Activated T-helper 17 cell treated with anti-CD3 and anti-CD28 coated beads, Interleukin-2, amount 50 U/mL, for 72 hours (primary cell): Measurements from ENCODE around the gene PSMB1. TPM values are rescaled to one million over a fixed set of nuclear protein-coding genes. Genes with fewer than 3 reads are reported as not detected.
"Not testable (repeated sequence)": the region's sequence is repeated elsewhere in the genome, so short reads cannot be mapped to it uniquely, and the experiment has no call there.

Experiments used
- ATAC-seq: fragments of 150-1000 bp; cut with Tn5 transposase; replicated peaks from 2 replicates; pipeline ENCODE4 v1.10.0; 2021; ENCODE audit warnings: mild to moderate bottlenecking, moderate library complexity
- H3K27ac Mint-ChIP-seq: one replicate; pipeline ENCODE4 v1.8.0; 2022; ENCODE audit warnings: mixed read lengths
- H3K27me3 Mint-ChIP-seq: one replicate; pipeline ENCODE4 v1.8.0; 2022; ENCODE audit warnings: mixed read lengths
- H3K36me3 Mint-ChIP-seq: one replicate; pipeline ENCODE4 v1.8.0; 2022; ENCODE audit warnings: low read depth, mild to moderate bottlenecking, mixed read lengths
- H3K4me1 Mint-ChIP-seq: one replicate; pipeline ENCODE4 v1.8.0; 2022; ENCODE audit warnings: mixed read lengths
- H3K4me3 Mint-ChIP-seq: one replicate; pipeline ENCODE4 v1.8.0; 2022; ENCODE audit warnings: mild to moderate bottlenecking, mixed read lengths
- H3K9me3 Mint-ChIP-seq: one replicate; pipeline ENCODE4 v1.8.0; 2022; ENCODE audit warnings: mixed read lengths
- total RNA-seq, 2 donors: library from RNA; stranded (reverse); gene quantifications; one replicate each; pipeline ENCODE4 v1.2.3, GENCODE V29; 2022

Gene PSMB1
- total RNA-seq, 2 donors from 2014 or later, result 183 to 201 TPM

DNA sequence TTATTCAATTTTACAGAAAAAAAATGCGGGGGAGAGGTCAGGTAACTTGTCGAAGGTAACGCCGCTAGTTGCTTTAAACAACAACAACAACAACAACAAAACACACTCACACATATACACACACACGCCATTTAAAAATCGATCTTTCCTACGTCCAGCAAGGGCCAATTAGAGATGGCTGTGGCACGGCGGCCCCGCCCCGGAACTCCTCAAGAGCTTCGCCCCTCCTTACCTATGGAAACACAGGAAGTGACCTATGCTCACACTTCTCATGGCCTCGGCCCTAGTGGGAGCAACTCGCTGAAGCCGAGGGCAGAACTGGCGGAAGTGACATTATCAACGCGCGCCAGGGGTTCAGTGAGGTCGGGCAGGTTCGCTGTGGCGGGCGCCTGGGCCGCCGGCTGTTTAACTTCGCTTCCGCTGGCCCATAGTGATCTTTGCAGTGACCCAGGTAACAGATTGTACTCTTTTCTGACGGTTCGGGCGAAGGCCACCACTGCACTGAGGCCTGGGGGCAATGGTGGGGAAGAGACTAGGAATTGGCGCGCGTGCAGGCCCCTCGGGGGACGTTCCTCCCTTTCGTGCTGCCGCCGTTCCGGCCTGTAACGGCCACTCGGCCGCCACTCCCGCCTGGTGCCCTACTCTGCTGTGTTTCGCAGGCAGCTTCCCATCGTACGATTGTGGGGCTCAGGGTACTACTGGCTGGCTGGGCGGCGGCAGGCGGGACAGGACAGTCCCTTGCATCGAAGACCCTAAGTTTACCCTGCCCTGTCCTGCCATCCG, 1.1 kb upstream of the PSMB1 start, which contains the start of gene TBP:
Gene TBP (plus strand): TSS at position 357 of the 783 bp plus-strand sequence. CDS start 2,661 bp downstream, outside the sequence.
- H3K36me3 Mint-ChIP-seq, result peaks cover 27% of the 10 kb centered on the region
- peaks cover 31% of the 10 kb centered on the region for H3K4me1 Mint-ChIP-seq
- no peaks in the 10 kb centered on the region for H3K27me3 Mint-ChIP-seq
- H3K4me3 Mint-ChIP-seq, result no peak within 1 kb of the TSS
- peak; percentile 98 for ATAC-seq
- no peak within 1 kb of the TSS for H3K27ac Mint-ChIP-seq
- no peaks in the 10 kb centered on the region for H3K9me3 Mint-ChIP-seq

DNA sequence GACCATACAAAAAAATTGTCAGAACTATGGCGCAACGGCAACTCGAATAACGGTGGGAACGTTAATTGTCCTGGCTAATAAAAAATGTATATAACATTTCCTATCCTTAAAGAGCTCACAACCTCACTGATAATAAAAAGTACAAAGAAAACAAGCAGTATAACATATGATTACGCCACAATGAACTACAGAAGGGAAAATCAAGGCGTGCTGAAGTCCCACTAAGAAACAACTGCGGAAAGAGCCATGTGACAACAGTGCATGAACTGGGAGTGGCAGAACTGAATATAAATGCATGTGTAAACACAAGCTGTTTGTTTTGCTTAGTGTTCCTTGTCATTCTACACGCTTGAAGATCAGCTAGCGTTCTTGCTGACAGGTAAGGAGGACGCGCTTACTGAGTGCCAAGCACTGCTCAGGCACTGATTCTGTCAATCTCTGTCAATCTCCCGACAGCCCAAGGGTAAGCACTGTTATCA, 466 bp upstream of the PSMB1 start:
- no peaks in the 10 kb centered on the region for H3K9me3 Mint-ChIP-seq
- no peaks in the 10 kb centered on the region for H3K27me3 Mint-ChIP-seq
- H3K4me3 Mint-ChIP-seq, result no peak overlapping the region
- peaks cover 36% of the 10 kb centered on the region for H3K4me1 Mint-ChIP-seq
- H3K36me3 Mint-ChIP-seq, result peaks cover 20% of the 10 kb centered on the region
- ATAC-seq, result peak; percentile 50
- no peak overlapping the region for H3K27ac Mint-ChIP-seq

DNA sequence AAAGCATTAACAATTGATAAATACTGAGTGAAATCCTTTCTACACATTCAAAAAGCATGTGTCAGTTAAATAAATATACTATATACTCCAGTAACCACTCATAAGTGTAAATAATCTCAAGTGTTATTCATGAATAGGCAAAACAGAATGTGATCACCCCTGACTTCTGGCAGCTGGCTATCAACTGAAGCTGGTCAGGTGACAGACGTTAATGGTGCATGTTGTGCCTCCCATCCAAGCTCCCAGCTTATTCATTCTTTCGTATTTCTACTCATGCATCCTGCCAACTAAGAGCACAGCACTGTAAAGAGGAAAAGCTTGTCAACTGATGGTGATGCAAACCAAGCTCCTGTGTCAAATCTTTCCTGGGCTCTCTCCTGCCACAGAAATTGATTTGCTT, 7.7 kb downstream of the PSMB1 start:
- Mint-ChIP-seq H3K4me3 (no peak overlapping the region), H3K27me3 (no peaks in the 10 kb centered on the region), H3K4me1 (peaks cover 22% of the 10 kb centered on the region), H3K36me3 (no peaks in the 10 kb centered on the region), H3K27ac (no peak overlapping the region), H3K9me3 (no peaks in the 10 kb centered on the region)
- ATAC-seq, result no peak

DNA sequence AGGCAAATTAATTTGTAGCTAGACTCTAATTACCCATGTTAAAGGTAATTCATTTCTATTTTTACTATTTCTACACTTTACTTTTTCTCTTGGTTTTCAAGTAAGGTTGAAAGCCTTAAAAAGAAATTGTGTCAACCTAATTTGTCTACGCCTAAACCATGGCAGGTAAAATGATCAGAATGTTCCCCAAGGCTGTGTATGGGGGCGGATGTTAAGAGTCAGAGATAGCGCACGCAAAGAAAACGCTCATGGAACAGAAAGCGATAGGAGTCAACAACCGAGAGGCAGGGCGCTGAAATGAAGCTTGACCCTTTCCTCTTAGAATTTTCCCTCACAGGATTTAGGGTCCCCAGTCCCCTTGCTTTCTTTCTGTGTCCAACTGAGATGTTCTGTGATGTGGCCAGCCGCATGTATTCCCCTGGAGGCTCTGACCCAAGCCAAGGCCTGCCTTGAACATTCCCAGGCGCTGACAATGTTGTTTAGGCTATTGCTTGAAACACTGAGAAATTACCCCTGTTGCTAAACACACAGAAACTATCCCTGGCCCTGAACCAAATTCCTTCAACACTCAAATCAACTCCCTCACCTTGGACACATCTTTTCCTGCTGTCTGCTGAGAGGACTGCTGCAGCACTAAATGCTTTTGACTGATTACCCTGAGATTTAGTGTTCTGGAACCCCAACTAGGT, 10.9 kb downstream of the PSMB1 start:
- H3K27ac Mint-ChIP-seq, result peak overlapping the region; percentile 36
- H3K27me3 Mint-ChIP-seq, result no peaks in the 10 kb centered on the region
- no peaks in the 10 kb centered on the region for H3K36me3 Mint-ChIP-seq
- H3K4me3 Mint-ChIP-seq, result no peak overlapping the region
- H3K4me1 Mint-ChIP-seq, result peaks cover 9% of the 10 kb centered on the region
- ATAC-seq, result no peak
- no peaks in the 10 kb centered on the region for H3K9me3 Mint-ChIP-seq

DNA sequence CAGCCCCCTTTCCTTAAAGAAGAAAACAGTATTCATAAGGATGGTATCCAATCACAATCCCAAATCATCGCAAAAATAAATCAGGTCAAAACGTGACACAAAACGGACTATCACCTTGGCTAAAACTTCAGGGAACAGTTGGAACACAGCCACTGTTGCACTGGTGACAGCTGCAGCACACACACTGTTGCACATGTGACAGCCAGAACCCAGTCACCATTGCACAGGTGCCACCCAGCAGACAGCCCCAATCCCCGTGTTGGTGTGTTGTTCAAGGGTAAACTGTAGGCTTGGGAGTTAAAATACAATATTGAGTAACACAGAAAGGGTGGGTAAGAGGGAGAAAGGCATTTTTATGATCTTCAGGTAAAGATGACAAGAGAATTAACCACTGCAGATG, 15.8 kb downstream of the PSMB1 start:
- H3K9me3 Mint-ChIP-seq, result no peaks in the 10 kb centered on the region
- ATAC-seq, result no peak
- no peaks in the 10 kb centered on the region for H3K27me3 Mint-ChIP-seq
- H3K4me3 Mint-ChIP-seq, result no peak overlapping the region
- H3K27ac Mint-ChIP-seq, result no peak overlapping the region
- H3K4me1 Mint-ChIP-seq, result peaks cover 4% of the 10 kb centered on the region
- H3K36me3 Mint-ChIP-seq, result no peaks in the 10 kb centered on the region

DNA sequence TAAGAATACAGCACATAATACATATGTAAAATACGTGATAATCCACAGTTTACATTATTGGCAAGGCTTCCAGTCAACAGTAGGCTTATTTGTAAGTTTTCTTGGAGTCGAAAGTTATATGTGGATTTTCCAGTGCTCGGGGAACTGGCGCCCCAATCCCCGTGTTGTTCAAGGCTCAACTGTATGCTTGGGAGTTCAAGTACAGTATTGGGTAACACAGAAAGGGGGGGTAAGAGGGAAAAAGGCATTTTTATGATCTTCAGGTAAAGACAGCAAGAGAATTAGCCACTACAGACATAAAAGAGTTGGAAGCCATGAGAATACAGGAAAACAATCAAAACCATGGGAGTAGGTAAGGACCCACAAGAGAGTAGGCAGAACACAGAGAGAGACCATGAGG, 16.4 kb downstream of the PSMB1 start:
- H3K36me3 Mint-ChIP-seq, result no peaks in the 10 kb centered on the region
- H3K27ac Mint-ChIP-seq, result no peak overlapping the region

DNA sequence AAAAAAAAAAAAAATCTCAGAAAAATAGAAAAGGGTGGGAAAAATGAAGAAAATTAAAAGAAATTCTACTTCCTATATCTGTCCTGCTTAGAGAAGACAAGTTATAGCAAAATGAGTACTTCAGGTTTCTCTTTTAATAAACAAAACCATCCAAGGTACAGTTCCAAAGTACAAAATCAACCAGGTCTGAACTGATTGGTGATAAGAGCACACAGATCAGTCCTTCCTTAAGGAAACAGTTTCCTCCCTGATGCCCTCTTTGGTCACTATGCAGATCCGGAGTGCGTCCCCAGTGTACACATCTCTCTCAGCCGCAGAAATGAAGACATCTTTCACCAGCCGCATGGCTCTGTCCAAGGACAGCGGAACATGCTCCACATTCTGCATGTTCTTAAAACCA, 18.1 kb downstream of the PSMB1 start:
- Mint-ChIP-seq H3K36me3 (no peaks in the 10 kb centered on the region), H3K4me3 (no peak overlapping the region), H3K27ac (no peak overlapping the region), H3K27me3 (no peaks in the 10 kb centered on the region), H3K4me1 (peaks cover 4% of the 10 kb centered on the region), H3K9me3 (no peaks in the 10 kb centered on the region)
- ATAC-seq, result no peak

More for the DNA sequence above, 16.4 kb downstream of the PSMB1 start:
- Mint-ChIP-seq H3K27me3 (no peaks in the 10 kb centered on the region), H3K4me1 (peaks cover 4% of the 10 kb centered on the region), H3K9me3 (no peaks in the 10 kb centered on the region), H3K4me3 (no peak overlapping the region)
- no peak for ATAC-seq

DNA sequence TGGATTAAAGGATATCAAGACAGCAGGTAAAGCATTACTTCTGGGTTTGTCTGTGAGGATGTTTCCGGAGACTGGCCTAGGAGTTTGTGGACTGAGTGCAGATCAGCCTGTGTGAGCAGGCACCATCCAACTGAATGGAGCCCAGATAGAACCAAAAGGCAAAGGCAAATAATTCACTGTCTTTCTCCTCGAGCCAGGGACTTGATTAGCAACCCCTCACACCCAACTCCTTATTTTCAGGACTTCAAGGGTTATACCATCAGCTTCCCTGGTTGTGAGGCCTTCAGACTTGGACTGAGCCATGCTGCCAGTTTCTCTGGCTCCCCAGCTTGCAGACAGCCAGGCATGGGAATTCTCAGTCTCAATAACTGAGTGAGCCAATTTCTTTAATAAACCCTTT, 19.3 kb downstream of the PSMB1 start:
- no peaks in the 10 kb centered on the region for H3K9me3 Mint-ChIP-seq
- no peaks in the 10 kb centered on the region for H3K36me3 Mint-ChIP-seq
- H3K4me3 Mint-ChIP-seq, result no peak overlapping the region
- H3K27me3 Mint-ChIP-seq, result no peaks in the 10 kb centered on the region
- H3K4me1 Mint-ChIP-seq, result peaks cover 4% of the 10 kb centered on the region
- ATAC-seq, result no peak
- H3K27ac Mint-ChIP-seq, result no peak overlapping the region

DNA sequence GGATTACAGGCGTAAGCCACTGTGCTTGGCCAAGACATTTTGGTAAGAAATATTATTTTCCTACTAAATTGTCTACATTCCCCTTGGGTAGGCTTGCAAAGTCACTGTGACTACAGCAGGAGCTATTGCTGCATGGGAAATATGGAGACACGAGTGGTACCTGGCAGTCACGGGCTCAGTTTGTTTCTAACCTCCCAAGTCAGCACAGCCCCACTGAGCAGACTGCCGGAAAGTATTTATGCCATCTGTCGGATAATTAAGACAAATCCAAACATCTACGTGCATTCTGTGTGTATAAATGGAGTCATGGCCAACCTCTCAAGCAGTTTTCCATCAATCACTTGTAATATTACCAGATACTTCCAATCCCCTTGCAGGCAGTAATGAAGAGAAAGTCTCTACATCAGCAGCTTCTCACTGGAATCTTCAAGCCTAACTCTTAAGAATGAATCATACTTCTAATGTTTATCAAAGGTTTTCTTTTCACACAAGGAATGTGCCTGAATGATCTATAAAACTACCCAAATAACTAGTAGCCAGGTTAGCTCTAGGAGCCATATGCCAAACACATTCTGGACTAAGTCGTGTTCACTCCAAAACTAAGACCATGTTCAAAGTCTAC, 20.1 kb downstream of the PSMB1 start:
- H3K27ac Mint-ChIP-seq, result no peak overlapping the region
- H3K4me3 Mint-ChIP-seq, result no peak overlapping the region
- no peak for ATAC-seq
- H3K36me3 Mint-ChIP-seq, result no peaks in the 10 kb centered on the region
- H3K9me3 Mint-ChIP-seq, result no peaks in the 10 kb centered on the region
- peaks cover 4% of the 10 kb centered on the region for H3K4me1 Mint-ChIP-seq
- H3K27me3 Mint-ChIP-seq, result no peaks in the 10 kb centered on the region

DNA sequence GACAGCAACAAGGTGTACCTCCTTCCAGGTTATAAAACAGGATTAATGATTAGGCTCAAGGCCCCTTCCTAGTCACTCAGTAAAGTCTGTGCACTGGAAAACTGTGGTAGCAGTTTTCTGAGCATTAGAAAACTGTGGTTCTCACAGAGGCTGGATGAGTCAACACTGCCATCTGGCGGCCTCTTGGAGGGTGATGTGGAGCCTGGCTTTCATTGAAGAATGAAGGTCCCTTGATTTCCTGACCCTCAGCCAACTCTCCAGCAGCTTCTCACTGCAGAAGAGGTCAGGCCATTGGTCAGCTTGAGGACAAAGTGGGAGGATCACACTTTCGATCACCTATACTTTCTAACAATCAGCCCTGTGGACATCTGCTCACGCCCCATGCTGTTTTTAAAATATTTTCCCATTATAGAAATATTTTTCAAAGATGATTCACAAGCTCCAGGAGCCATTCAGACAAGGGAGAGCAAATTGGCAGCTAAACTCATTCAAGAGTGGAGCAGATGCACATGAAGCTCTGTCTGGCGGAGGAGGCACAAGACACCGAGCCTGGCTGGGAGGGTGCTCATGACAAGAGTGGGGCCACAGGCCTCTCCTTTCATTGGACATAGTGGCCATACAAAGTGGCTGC, 23.2 kb downstream of the PSMB1 start:
- Mint-ChIP-seq H3K4me3 (no peak overlapping the region), H3K36me3 (no peaks in the 10 kb centered on the region), H3K9me3 (no peaks in the 10 kb centered on the region), H3K4me1 (no peaks in the 10 kb centered on the region), H3K27ac (peak overlapping the region; percentile 36), H3K27me3 (no peaks in the 10 kb centered on the region)
- ATAC-seq, result peak; percentile 80

DNA sequence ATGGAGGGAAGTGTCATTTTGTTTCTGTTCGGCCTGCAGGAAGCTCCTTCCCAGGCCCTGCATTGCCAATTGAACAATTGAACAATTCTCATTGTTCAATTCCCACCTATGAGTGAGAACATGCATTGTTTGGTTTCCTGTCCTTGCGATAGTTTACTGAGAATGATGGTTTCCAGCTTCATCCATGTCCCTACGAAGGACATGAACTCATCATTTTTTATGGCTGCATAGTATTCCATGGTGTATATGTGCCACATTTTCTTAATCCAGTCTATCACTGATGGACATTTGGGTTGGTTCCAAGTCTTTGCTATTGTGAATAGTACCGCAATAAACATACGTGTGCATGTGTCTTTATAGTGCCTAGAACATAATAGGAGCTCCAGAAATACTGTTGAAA, 25.1 kb downstream of the PSMB1 start:
- H3K36me3 Mint-ChIP-seq, H3K27ac Mint-ChIP-seq, H3K4me3 Mint-ChIP-seq, ATAC-seq, H3K27me3 Mint-ChIP-seq, H3K4me1 Mint-ChIP-seq, H3K9me3 Mint-ChIP-seq: not testable (repeated sequence)

DNA sequence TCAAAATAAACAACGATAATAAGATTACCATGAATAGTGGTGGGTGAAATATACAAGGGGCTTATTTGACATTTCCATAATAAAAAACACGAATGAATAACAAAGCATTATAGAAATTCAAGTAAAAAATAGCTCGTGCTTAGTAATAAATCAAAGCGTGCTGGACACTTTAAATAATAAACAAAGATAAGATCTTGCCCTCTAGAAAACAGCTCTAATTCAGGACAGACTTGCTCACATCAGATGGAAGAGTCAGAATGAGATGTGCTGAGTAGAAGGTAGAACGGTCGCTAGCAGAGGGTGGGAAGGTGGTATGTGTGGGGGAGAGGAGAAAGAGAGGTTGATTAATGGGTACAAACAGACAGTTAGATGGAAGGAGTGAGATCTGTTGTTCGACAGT, 27.3 kb downstream of the PSMB1 start:
- Mint-ChIP-seq H3K27ac (no peak overlapping the region), H3K27me3 (peaks cover 14% of the 10 kb centered on the region), H3K36me3 (no peaks in the 10 kb centered on the region), H3K4me3 (no peak overlapping the region), H3K4me1 (no peaks in the 10 kb centered on the region), H3K9me3 (no peaks in the 10 kb centered on the region)
- ATAC-seq, result no peak

DNA sequence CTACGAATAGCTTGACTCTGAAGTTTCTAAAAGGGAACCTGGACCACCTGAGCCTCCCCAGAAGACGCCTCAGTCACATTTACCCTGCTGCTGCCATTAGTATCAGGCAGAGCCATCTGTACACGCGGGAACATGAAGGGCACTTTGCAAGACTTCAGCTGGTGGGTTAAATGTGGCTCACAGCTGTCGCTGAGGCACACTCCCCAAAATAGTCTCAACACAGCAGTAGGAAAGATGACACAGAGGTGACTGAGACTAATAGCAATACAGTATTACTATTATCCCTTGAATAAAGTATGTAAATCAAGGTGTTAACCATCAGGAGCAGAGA, 29.0 kb downstream of the PSMB1 start:
- ATAC-seq, result no peak
- Mint-ChIP-seq H3K27me3 (peaks cover 26% of the 10 kb centered on the region), H3K4me3 (no peak overlapping the region), H3K9me3 (no peaks in the 10 kb centered on the region), H3K36me3 (no peaks in the 10 kb centered on the region), H3K4me1 (no peaks in the 10 kb centered on the region), H3K27ac (no peak overlapping the region)

DNA sequence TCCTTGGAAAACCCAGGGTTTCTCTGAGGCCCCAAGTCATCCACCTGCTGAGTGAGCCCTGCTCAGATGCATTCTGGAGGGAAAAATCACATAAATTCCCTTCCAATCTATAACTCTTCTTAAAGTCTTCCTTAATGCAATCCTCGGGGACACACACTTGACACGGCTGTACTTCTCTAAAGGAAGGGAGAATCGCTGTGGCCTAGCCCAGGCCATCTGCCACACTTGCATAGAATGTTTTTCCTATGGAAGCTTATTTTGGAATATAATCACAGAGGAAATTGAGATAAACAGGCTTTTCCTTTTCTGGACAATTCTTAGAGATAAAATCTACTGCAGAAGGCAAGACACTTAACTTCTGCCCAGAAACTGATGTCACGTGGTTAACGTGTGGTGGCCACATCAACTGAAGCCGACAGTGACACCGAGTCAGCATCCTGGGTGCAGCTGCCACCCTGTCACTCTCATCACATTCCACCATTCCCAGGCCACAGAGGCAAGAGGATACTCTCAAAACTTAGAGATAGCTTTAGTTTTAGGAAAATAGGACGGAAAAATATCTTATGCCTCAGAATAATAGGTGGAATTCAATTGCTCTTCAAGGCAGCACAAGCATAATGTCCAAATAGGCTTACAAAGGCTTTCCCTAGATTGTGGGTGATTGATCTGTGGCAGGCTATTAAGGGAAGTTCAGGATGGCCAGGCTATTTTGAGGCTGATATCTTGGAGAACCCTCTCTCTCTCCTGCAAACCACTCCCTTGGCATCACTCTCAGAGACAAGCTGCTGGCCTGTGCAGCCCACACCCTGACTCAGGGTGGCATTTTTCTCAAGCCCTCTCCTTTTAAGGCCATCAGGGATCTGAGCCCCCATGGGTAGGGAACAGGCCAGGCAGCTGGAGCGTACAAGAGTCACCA, 29.6 kb downstream of the PSMB1 start:
- H3K9me3 Mint-ChIP-seq, result no peaks in the 10 kb centered on the region
- H3K27me3 Mint-ChIP-seq, result peaks cover 31% of the 10 kb centered on the region
- no peak for ATAC-seq
- no peak overlapping the region for H3K27ac Mint-ChIP-seq
- H3K4me1 Mint-ChIP-seq, result no peaks in the 10 kb centered on the region
- no peak overlapping the region for H3K4me3 Mint-ChIP-seq
- no peaks in the 10 kb centered on the region for H3K36me3 Mint-ChIP-seq
